Measurements from ENCODE around the gene DPP9.

DPP9 gene

DNA sequence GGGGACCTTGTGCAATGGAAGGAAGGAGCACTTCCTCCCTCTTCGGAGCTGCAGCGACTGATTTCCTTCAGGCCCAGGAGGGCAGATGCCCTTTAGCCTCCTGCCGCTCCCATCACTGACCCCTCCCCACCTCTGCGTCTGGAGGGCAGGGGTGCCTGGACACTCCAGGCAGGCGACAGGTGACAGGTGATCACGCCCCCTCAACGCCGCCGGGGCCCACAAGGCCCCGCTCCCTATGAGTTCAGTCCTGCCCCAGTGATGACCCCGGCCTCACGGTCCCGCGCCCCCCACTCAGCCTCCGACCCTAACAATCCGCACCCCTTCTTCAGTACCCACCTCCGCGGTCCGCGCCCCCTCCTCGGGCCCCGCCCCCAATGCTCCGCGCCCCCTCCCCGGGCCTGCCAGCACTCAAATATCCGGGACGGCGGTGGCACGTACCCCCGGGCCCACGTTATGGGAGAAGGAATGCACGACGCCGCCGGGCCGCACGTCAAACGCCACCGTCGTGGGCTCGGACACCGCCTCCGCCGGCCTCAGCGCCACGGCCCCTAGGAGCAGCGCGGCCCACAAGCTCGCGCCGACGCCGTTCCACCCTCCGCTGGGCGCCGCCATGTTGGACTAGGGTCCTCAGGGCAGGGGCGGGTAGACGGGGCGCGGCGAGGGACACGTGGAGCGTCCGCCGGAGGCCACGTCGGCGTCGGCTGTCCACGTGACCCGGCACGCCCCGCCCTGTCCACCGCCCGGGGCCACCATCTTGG, 53.7 kb downstream of the DPP9 start, which contains the start of gene MYDGF:
MYDGF (minus strand) TSS at position 620 of the 758 bp plus-strand sequence; CDS start at position 612, 8 bp downstream.
- Mint-ChIP-seq H3K9me3 (ENCODE audit: low read depth) (no peaks in the 10 kb centered on the region), H3K36me3 (no peaks in the 10 kb centered on the region), H3K27ac (peak within 1 kb of the TSS; percentile 70), H3K4me1 (ENCODE audit: low read depth) (peaks cover 11% of the 10 kb centered on the region), H3K27me3 (no peaks in the 10 kb centered on the region), H3K4me3 (peak within 1 kb of the TSS; percentile 90)

DNA sequence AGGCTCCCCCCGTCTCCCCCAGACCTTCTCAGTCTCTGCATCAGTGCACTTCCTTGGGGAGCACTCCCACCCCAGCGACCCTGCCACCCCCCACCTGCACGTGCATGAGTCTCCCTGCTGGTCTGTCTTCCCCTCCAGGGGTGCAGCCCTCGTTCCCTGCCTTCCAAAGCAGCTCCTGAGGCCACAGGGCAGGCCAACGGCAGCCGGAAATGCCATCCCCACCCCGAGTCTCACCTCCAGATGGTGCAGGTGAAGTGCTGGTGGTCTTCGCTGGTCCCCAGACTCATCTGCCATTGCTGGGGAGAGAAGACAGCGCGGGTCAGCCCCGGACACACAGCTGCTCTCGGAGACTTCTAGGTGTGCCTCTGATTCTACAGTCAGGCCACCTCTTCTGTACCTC, 59.0 kb downstream of the DPP9 start:
- H3K36me3 Mint-ChIP-seq = no peaks in the 10 kb centered on the region
- H3K4me3 Mint-ChIP-seq = no peak overlapping the region
- H3K4me1 Mint-ChIP-seq (ENCODE audit: low read depth) = peaks cover 10% of the 10 kb centered on the region
- H3K27me3 Mint-ChIP-seq = no peaks in the 10 kb centered on the region
- H3K27ac Mint-ChIP-seq = peak overlapping the region; percentile 10
- no peaks in the 10 kb centered on the region for H3K9me3 Mint-ChIP-seq (ENCODE audit: low read depth)

- H3K27ac Mint-ChIP-seq = no peak overlapping the region
- no peaks in the 10 kb centered on the region for H3K27me3 Mint-ChIP-seq
- H3K9me3 Mint-ChIP-seq (ENCODE audit: low read depth) = no peaks in the 10 kb centered on the region
- no peak overlapping the region for H3K4me3 Mint-ChIP-seq
- no peaks in the 10 kb centered on the region for H3K4me1 Mint-ChIP-seq (ENCODE audit: low read depth)
- no peaks in the 10 kb centered on the region for H3K36me3 Mint-ChIP-seq
Observed at GRCh38 chr19:4662812-4663211, 60.8 kb downstream of the DPP9 start.

- Mint-ChIP-seq H3K27ac (no peak overlapping the region), H3K27me3 (no peaks in the 10 kb centered on the region), H3K4me3 (no peak overlapping the region), H3K9me3 (ENCODE audit: low read depth) (no peaks in the 10 kb centered on the region), H3K36me3 (no peaks in the 10 kb centered on the region), H3K4me1 (ENCODE audit: low read depth) (no peaks in the 10 kb centered on the region)
Observed at GRCh38 chr19:4662020-4662695, 61.5 kb downstream of the DPP9 start.

GRCh38 chr19:4660993-4661392, 62.6 kb downstream of the DPP9 start:
- H3K4me3 Mint-ChIP-seq = peak overlapping the region; percentile 5
- H3K4me1 Mint-ChIP-seq (ENCODE audit: low read depth) = no peaks in the 10 kb centered on the region
- no peaks in the 10 kb centered on the region for H3K36me3 Mint-ChIP-seq
- H3K27me3 Mint-ChIP-seq = no peaks in the 10 kb centered on the region
- H3K27ac Mint-ChIP-seq = no peak overlapping the region
- no peaks in the 10 kb centered on the region for H3K9me3 Mint-ChIP-seq (ENCODE audit: low read depth)

DNA sequence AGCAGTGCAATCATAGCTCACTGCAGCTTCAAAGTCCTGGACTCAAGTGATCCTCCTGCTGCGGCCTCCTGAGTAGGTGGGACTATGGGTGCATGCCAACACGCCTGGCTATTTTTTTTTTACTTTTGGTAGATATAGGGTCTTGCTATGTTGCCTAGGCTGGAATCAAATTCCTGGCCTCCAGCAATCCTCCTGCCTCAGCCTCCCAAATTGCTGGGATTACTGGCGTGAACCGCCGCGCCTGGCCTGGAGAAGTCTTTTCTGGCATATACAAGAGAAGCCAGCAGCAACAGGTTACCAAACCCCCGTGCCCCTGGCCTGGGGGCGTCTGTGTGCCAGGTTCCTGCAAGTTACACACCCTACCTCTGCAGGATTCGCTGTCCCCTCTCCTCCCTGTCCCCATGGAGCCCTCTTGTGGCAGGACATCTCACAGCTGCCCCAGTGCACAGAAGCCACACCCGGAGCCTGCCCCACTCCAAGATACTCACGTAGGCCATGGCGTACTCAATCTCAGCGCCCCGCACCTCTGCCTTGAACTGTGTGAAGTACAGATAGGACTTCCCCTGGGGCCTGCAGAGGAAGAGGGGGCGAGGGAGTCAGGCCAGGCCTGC, 63.4 kb downstream of the DPP9 start:
- H3K4me3 Mint-ChIP-seq = no peak overlapping the region
- H3K9me3 Mint-ChIP-seq (ENCODE audit: low read depth) = no peaks in the 10 kb centered on the region
- no peaks in the 10 kb centered on the region for H3K27me3 Mint-ChIP-seq
- no peaks in the 10 kb centered on the region for H3K4me1 Mint-ChIP-seq (ENCODE audit: low read depth)
- no peaks in the 10 kb centered on the region for H3K36me3 Mint-ChIP-seq
- H3K27ac Mint-ChIP-seq = no peak overlapping the region

GRCh38 chr19:4657835-4658234, 65.8 kb downstream of the DPP9 start:
- H3K9me3 Mint-ChIP-seq (ENCODE audit: low read depth) = no peaks in the 10 kb centered on the region
- no peaks in the 10 kb centered on the region for H3K4me1 Mint-ChIP-seq (ENCODE audit: low read depth)
- no peaks in the 10 kb centered on the region for H3K27me3 Mint-ChIP-seq
- peaks cover 2% of the 10 kb centered on the region for H3K36me3 Mint-ChIP-seq
- H3K4me3 Mint-ChIP-seq = no peak overlapping the region
- H3K27ac Mint-ChIP-seq = no peak overlapping the region

GRCh38 chr19:4657262-4657661, 66.4 kb downstream of the DPP9 start:
- Mint-ChIP-seq H3K36me3 (peaks cover 2% of the 10 kb centered on the region), H3K4me3 (no peak overlapping the region)

DNA sequence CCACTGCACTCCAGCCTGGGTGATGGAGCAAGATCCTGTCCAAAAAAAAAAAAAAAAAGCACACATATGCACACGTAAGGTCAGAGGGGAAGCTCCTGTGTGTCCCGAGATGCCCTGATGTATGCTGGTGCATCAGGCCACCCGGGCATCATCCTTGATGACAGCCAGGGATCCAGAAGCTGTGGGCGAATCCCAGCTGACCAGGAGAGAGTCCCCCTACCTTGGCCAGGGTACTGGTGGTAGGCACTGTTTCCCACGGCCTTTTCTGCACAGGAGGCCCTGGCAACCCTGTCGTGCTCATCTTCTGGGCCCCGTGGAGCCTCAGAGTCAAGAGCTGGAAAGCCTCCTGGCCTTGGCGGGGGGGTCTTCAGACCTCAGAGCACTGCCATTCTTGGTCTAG, 67.5 kb downstream of the DPP9 start:
- Mint-ChIP-seq H3K36me3 (peaks cover 2% of the 10 kb centered on the region), H3K9me3 (ENCODE audit: low read depth) (no peaks in the 10 kb centered on the region), H3K27ac (no peak overlapping the region), H3K27me3 (no peaks in the 10 kb centered on the region), H3K4me1 (ENCODE audit: low read depth) (no peaks in the 10 kb centered on the region), H3K4me3 (no peak overlapping the region)

More at GRCh38 chr19:4657262-4657661, 66.4 kb downstream of the DPP9 start:
- H3K27ac Mint-ChIP-seq = no peak overlapping the region
- no peaks in the 10 kb centered on the region for H3K27me3 Mint-ChIP-seq
- no peaks in the 10 kb centered on the region for H3K9me3 Mint-ChIP-seq (ENCODE audit: low read depth)
- H3K4me1 Mint-ChIP-seq (ENCODE audit: low read depth) = no peaks in the 10 kb centered on the region

- Mint-ChIP-seq H3K27ac (peak overlapping the region; percentile 56), H3K4me3 (no peak overlapping the region), H3K4me1 (ENCODE audit: low read depth) (no peaks in the 10 kb centered on the region), H3K36me3 (peaks cover 2% of the 10 kb centered on the region), H3K9me3 (ENCODE audit: low read depth) (no peaks in the 10 kb centered on the region), H3K27me3 (no peaks in the 10 kb centered on the region)
Observed at GRCh38 chr19:4654437-4655361, 68.9 kb downstream of the DPP9 start.

- Mint-ChIP-seq H3K36me3 (peaks cover 2% of the 10 kb centered on the region), H3K27ac (no peak overlapping the region), H3K27me3 (no peaks in the 10 kb centered on the region), H3K4me3 (no peak overlapping the region), H3K4me1 (ENCODE audit: low read depth) (peaks cover 3% of the 10 kb centered on the region), H3K9me3 (ENCODE audit: low read depth) (no peaks in the 10 kb centered on the region)
Observed at GRCh38 chr19:4653793-4654436, 69.7 kb downstream of the DPP9 start.

GRCh38 chr19:4652075-4652474, 71.6 kb downstream of the DPP9 start:
- Mint-ChIP-seq H3K4me1 (ENCODE audit: low read depth) (peaks cover 3% of the 10 kb centered on the region), H3K4me3 (no peak overlapping the region), H3K36me3 (peaks cover 2% of the 10 kb centered on the region), H3K27ac (no peak overlapping the region), H3K27me3 (no peaks in the 10 kb centered on the region), H3K9me3 (ENCODE audit: low read depth) (no peaks in the 10 kb centered on the region)

- peaks cover under 1% of the 10 kb centered on the region for H3K36me3 Mint-ChIP-seq
- H3K4me3 Mint-ChIP-seq = no peak overlapping the region
- H3K27ac Mint-ChIP-seq = peak overlapping the region; percentile 76
- H3K27me3 Mint-ChIP-seq = no peaks in the 10 kb centered on the region
- H3K9me3 Mint-ChIP-seq (ENCODE audit: low read depth) = no peaks in the 10 kb centered on the region
- peaks cover 3% of the 10 kb centered on the region for H3K4me1 Mint-ChIP-seq (ENCODE audit: low read depth)
Observed at GRCh38 chr19:4650159-4650558, 73.5 kb downstream of the DPP9 start.

DNA sequence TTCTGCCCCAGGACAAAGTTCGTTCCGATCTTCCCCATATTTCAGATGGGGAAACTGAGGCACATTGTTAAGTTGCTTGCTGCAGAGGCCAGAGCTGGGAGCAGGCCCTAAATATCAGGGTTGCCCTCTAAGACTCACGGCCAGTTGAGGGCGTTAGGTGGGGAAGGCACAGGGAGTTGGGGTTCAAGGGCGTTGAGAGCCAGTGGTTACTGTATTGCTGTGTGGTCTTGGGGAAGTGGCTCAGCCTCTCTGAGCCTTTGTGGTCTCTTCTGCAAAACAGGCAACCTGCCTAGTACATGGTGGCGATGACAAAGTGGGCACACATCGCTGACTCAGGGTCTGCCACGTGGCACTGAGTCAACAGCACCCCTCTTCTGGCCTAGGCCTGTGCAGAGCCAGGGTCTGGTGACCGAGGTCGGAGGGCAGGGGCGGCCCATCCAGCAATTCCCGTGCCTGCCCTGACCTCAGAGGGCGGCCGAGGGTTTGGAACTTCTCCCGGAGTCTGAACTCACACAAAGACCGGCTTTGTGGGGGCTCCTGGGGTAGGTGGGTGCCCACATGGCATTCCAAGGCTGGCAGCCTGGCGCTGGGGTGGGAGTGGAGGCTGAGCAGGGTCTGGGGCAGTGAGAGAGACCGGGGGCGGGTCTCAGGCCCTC, 74.1 kb downstream of the DPP9 start:
- no peak overlapping the region for H3K4me3 Mint-ChIP-seq
- no peak overlapping the region for H3K27ac Mint-ChIP-seq

More for the DNA sequence above, 74.1 kb downstream of the DPP9 start:
- Mint-ChIP-seq H3K27me3 (no peaks in the 10 kb centered on the region), H3K4me1 (ENCODE audit: low read depth) (peaks cover 3% of the 10 kb centered on the region), H3K9me3 (ENCODE audit: low read depth) (no peaks in the 10 kb centered on the region), H3K36me3 (no peaks in the 10 kb centered on the region)
